Measurements from ENCODE around the gene KYAT1.

DNA sequence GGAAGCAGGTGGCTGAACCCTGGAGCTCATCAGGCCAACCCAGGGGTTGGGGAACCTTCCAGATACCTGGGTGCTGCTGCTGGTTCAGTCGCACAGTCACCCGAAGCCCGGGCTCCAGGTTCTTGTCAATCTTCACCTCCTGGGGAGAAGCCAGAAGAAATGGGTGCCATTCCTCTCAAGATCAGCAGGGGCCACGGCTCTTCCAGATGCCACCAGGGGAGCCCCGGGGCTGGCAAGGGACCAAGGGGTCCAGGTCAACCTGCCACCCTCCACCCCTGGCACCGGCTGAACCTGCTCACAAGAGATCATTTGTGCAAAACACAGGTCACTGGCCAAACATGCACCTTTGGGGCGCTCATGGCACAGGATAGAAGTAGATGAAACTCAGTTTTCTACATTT lies 56.8 kb downstream of the KYAT1 start:
- TF ChIP-seq NANOG (IDR thresholded peaks at IDR 0.05; ENCODE audit: insufficient read depth, low read depth, low read length, poor library complexity, severe bottlenecking) (no peak), POLR2AphosphoS5 (IDR thresholded peaks at IDR 0.05; ENCODE audit: low read depth, low read length) (no peak; the same call in 1 of the 2 replicates), EP300 (IDR thresholded peaks at IDR 0.05; ENCODE audit: borderline replicate concordance in 1 of 2, low read depth in 2 of 2, low read length in 2 of 2) (no peak), CBX5 (IDR thresholded peaks at IDR 0.05; ENCODE audit: low read depth, low read length) (no peak), TBP (IDR thresholded peaks at IDR 0.05; ENCODE audit: low read depth, low read length) (no peak), POLR2A (IDR thresholded peaks at IDR 0.05; ENCODE audit: control extremely low read depth in 1 of 2, low read depth in 2 of 2, low read length in 2 of 2) (no peak; a peak in 1 of 3 replicates), ZNF274 (IDR thresholded peaks at IDR 0.05; ENCODE audit: borderline replicate concordance, extremely low read depth, low read length) (no peak), CHD2 (IDR thresholded peaks at IDR 0.05; ENCODE audit: low read length) (no peak), SP2 (IDR thresholded peaks at IDR 0.05; ENCODE audit: low read length) (no peak), PHF8 (conservative IDR thresholded peaks at IDR 0.05; ENCODE audit: low read depth, low read length) (no peak), SP1 (IDR thresholded peaks at IDR 0.05; ENCODE audit: low read depth, low read length) (no peak)
- TF ChIP-seq, protein P1, sequence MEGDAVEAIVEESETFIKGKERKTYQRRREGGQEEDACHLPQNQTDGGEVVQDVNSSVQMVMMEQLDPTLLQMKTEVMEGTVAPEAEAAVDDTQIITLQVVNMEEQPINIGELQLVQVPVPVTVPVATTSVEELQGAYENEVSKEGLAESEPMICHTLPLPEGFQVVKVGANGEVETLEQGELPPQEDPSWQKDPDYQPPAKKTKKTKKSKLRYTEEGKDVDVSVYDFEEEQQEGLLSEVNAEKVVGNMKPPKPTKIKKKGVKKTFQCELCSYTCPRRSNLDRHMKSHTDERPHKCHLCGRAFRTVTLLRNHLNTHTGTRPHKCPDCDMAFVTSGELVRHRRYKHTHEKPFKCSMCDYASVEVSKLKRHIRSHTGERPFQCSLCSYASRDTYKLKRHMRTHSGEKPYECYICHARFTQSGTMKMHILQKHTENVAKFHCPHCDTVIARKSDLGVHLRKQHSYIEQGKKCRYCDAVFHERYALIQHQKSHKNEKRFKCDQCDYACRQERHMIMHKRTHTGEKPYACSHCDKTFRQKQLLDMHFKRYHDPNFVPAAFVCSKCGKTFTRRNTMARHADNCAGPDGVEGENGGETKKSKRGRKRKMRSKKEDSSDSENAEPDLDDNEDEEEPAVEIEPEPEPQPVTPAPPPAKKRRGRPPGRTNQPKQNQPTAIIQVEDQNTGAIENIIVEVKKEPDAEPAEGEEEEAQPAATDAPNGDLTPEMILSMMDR (IDR thresholded peaks at IDR 0.05; ENCODE audit: control extremely low read depth in 1 of 3, insufficient read depth in 1 of 3, low read depth in 1 of 3, low read length in 3 of 3), result no peak

Measured in H1 (cell line).